ENCODE results near the gene SYNPR.

Gene SYNPR

GRCh38 chr3:63323766-63324165, 45.7 kb downstream of the SYNPR start:
- Histone ChIP-seq H3K27me3 (ENCODE audit: control insufficient read depth, insufficient read depth, low read length) (no peaks in the 10 kb centered on the region), H3K9ac (ENCODE audit: low read length) (no peak overlapping the region), H3K4me3 (ENCODE audit: low read length) (no peak overlapping the region), H3K27ac (ENCODE audit: low read depth, low read length) (no peak overlapping the region), H3K4me1 (ENCODE audit: control insufficient read depth, insufficient read depth, low read length) (peaks cover 3% of the 10 kb centered on the region), H3K36me3 (ENCODE audit: control insufficient read depth, insufficient read depth, low read length) (no peaks in the 10 kb centered on the region)

GRCh38 chr3:63324621-63325020, 46.5 kb downstream of the SYNPR start:
- H3K36me3 ChIP-seq (ENCODE audit: control insufficient read depth, insufficient read depth, low read length): no peaks in the 10 kb centered on the region
- no peak overlapping the region for H3K9ac ChIP-seq (ENCODE audit: low read length)
- peaks cover 3% of the 10 kb centered on the region for H3K4me1 ChIP-seq (ENCODE audit: control insufficient read depth, insufficient read depth, low read length)
- H3K27ac ChIP-seq (ENCODE audit: low read depth, low read length): no peak overlapping the region
- no peaks in the 10 kb centered on the region for H3K27me3 ChIP-seq (ENCODE audit: control insufficient read depth, insufficient read depth, low read length)
- H3K4me3 ChIP-seq (ENCODE audit: low read length): no peak overlapping the region

- Histone ChIP-seq H3K4me3 (ENCODE audit: low read length) (no peak overlapping the region), H3K9ac (ENCODE audit: low read length) (no peak overlapping the region), H3K27me3 (ENCODE audit: control insufficient read depth, insufficient read depth, low read length) (no peaks in the 10 kb centered on the region), H3K4me1 (ENCODE audit: control insufficient read depth, insufficient read depth, low read length) (peaks cover 3% of the 10 kb centered on the region), H3K27ac (ENCODE audit: low read depth, low read length) (no peak overlapping the region), H3K36me3 (ENCODE audit: control insufficient read depth, insufficient read depth, low read length) (no peaks in the 10 kb centered on the region)
Measured at GRCh38 chr3:63325386-63325785, 47.3 kb downstream of the SYNPR start.

- Histone ChIP-seq H3K4me3 (ENCODE audit: low read length) (no peak overlapping the region), H3K4me1 (ENCODE audit: control insufficient read depth, insufficient read depth, low read length) (peaks cover 3% of the 10 kb centered on the region), H3K9ac (ENCODE audit: low read length) (no peak overlapping the region), H3K27me3 (ENCODE audit: control insufficient read depth, insufficient read depth, low read length) (no peaks in the 10 kb centered on the region), H3K27ac (ENCODE audit: low read depth, low read length) (no peak overlapping the region), H3K36me3 (ENCODE audit: control insufficient read depth, insufficient read depth, low read length) (no peaks in the 10 kb centered on the region)
Measured at GRCh38 chr3:63328365-63328764, 50.3 kb downstream of the SYNPR start.

- no peaks in the 10 kb centered on the region for H3K36me3 ChIP-seq (ENCODE audit: control insufficient read depth, insufficient read depth, low read length)
- peaks cover 3% of the 10 kb centered on the region for H3K4me1 ChIP-seq (ENCODE audit: control insufficient read depth, insufficient read depth, low read length)
- H3K9ac ChIP-seq (ENCODE audit: low read length): no peak overlapping the region
- no peak overlapping the region for H3K4me3 ChIP-seq (ENCODE audit: low read length)
- no peak overlapping the region for H3K27ac ChIP-seq (ENCODE audit: low read depth, low read length)
- no peaks in the 10 kb centered on the region for H3K27me3 ChIP-seq (ENCODE audit: control insufficient read depth, insufficient read depth, low read length)
Measured at GRCh38 chr3:63331520-63331919, 53.4 kb downstream of the SYNPR start.

GRCh38 chr3:63333815-63334214, 55.7 kb downstream of the SYNPR start:
- no peaks in the 10 kb centered on the region for H3K27me3 ChIP-seq (ENCODE audit: control insufficient read depth, insufficient read depth, low read length)
- no peaks in the 10 kb centered on the region for H3K4me1 ChIP-seq (ENCODE audit: control insufficient read depth, insufficient read depth, low read length)
- H3K36me3 ChIP-seq (ENCODE audit: control insufficient read depth, insufficient read depth, low read length): no peaks in the 10 kb centered on the region
- H3K27ac ChIP-seq (ENCODE audit: low read depth, low read length): no peak overlapping the region
- H3K9ac ChIP-seq (ENCODE audit: low read length): no peak overlapping the region
- H3K4me3 ChIP-seq (ENCODE audit: low read length): no peak overlapping the region

GRCh38 chr3:63338351-63338750, 60.2 kb downstream of the SYNPR start:
- no peaks in the 10 kb centered on the region for H3K36me3 ChIP-seq (ENCODE audit: control insufficient read depth, insufficient read depth, low read length)
- no peak overlapping the region for H3K27ac ChIP-seq (ENCODE audit: low read depth, low read length)
- H3K27me3 ChIP-seq (ENCODE audit: control insufficient read depth, insufficient read depth, low read length): no peaks in the 10 kb centered on the region
- no peak overlapping the region for H3K9ac ChIP-seq (ENCODE audit: low read length)
- H3K4me1 ChIP-seq (ENCODE audit: control insufficient read depth, insufficient read depth, low read length): no peaks in the 10 kb centered on the region
- no peak overlapping the region for H3K4me3 ChIP-seq (ENCODE audit: low read length)

- Histone ChIP-seq H3K4me3 (ENCODE audit: low read length) (no peak overlapping the region), H3K36me3 (ENCODE audit: control insufficient read depth, insufficient read depth, low read length) (no peaks in the 10 kb centered on the region), H3K27me3 (ENCODE audit: control insufficient read depth, insufficient read depth, low read length) (no peaks in the 10 kb centered on the region), H3K27ac (ENCODE audit: low read depth, low read length) (no peak overlapping the region), H3K4me1 (ENCODE audit: control insufficient read depth, insufficient read depth, low read length) (peaks cover 3% of the 10 kb centered on the region), H3K9ac (ENCODE audit: low read length) (no peak overlapping the region)
Measured at GRCh38 chr3:63343674-63344073, 65.6 kb downstream of the SYNPR start.

GRCh38 chr3:63344661-63345060, 66.6 kb downstream of the SYNPR start:
- Histone ChIP-seq H3K27me3 (ENCODE audit: control insufficient read depth, insufficient read depth, low read length) (no peaks in the 10 kb centered on the region), H3K36me3 (ENCODE audit: control insufficient read depth, insufficient read depth, low read length) (no peaks in the 10 kb centered on the region), H3K4me3 (ENCODE audit: low read length) (no peak overlapping the region), H3K4me1 (ENCODE audit: control insufficient read depth, insufficient read depth, low read length) (peaks cover 3% of the 10 kb centered on the region), H3K27ac (ENCODE audit: low read depth, low read length) (no peak overlapping the region), H3K9ac (ENCODE audit: low read length) (no peak overlapping the region)

GRCh38 chr3:63349583-63350573, 71.8 kb downstream of the SYNPR start:
- Histone ChIP-seq H3K4me1 (ENCODE audit: control insufficient read depth, insufficient read depth, low read length) (no peaks in the 10 kb centered on the region), H3K4me3 (ENCODE audit: low read length) (no peak overlapping the region), H3K9ac (ENCODE audit: low read length) (no peak overlapping the region), H3K27me3 (ENCODE audit: control insufficient read depth, insufficient read depth, low read length) (no peaks in the 10 kb centered on the region), H3K27ac (ENCODE audit: low read depth, low read length) (no peak overlapping the region), H3K36me3 (ENCODE audit: control insufficient read depth, insufficient read depth, low read length) (no peaks in the 10 kb centered on the region)

GRCh38 chr3:63351159-63352007, 73.3 kb downstream of the SYNPR start:
- Histone ChIP-seq H3K36me3 (ENCODE audit: control insufficient read depth, insufficient read depth, low read length) (no peaks in the 10 kb centered on the region), H3K4me3 (ENCODE audit: low read length) (no peak overlapping the region), H3K9ac (ENCODE audit: low read length) (no peak overlapping the region), H3K4me1 (ENCODE audit: control insufficient read depth, insufficient read depth, low read length) (no peaks in the 10 kb centered on the region), H3K27me3 (ENCODE audit: control insufficient read depth, insufficient read depth, low read length) (no peaks in the 10 kb centered on the region), H3K27ac (ENCODE audit: low read depth, low read length) (no peak overlapping the region)

- H3K4me1 ChIP-seq (ENCODE audit: control insufficient read depth, insufficient read depth, low read length): no peaks in the 10 kb centered on the region
- H3K27me3 ChIP-seq (ENCODE audit: control insufficient read depth, insufficient read depth, low read length): no peaks in the 10 kb centered on the region
- H3K4me3 ChIP-seq (ENCODE audit: low read length): no peak overlapping the region
- H3K27ac ChIP-seq (ENCODE audit: low read depth, low read length): no peak overlapping the region
- H3K9ac ChIP-seq (ENCODE audit: low read length): no peak overlapping the region
- H3K36me3 ChIP-seq (ENCODE audit: control insufficient read depth, insufficient read depth, low read length): no peaks in the 10 kb centered on the region
Measured at GRCh38 chr3:63352008-63352279, 73.8 kb downstream of the SYNPR start.
